ENCODE data around the gene ZMIZ1.

DNA sequence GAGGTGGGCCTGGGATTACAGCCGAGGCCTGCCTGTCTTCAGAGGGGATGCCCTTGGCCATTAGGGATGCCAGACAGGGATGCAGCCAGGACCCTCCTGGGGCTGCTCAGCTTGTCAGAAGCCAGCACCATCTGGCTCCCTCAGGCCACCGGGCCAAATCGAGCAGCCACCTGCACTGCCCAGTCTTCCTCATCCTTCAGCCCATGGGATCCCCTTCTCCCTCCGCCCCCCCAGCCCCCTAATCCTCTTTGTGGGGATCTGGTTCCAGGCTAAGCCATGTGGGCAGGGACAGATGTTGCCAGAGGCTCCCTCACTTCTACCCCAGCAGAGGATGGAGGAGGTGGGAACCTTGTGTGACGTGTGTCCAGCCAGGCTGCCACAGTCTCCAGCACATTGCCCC, 141.1 kb downstream of the ZMIZ1 start:
- TF ChIP-seq POLR2A (IDR thresholded peaks at IDR 0.05) (no peak), CTCF (IDR thresholded peaks at IDR 0.05) (no peak)
